Osteocyte (in vitro differentiated cells): Measurements from ENCODE around the gene STX2. TPM values are rescaled to one million over a fixed set of nuclear protein-coding genes. Genes with fewer than 3 reads are reported as not detected.
"Not testable (repeated sequence)": the region's sequence is repeated elsewhere in the genome, so short reads cannot be mapped to it uniquely, and the experiment has no call there.

Experiments used
- DNase-seq: peaks from one replicate; pipeline ENCODE4 v3.0.0; 2021; ENCODE audit warnings: mixed read lengths; ENCODE audit not compliant: unreplicated experiment; ENCODE audit errors: extremely low spot score
- H3K27ac Mint-ChIP-seq: one replicate; pipeline ENCODE4 v1.8.0; 2021; ENCODE audit warnings: mild to moderate bottlenecking, mixed read lengths; ENCODE audit not compliant: unreplicated experiment
- H3K27me3 Mint-ChIP-seq: one replicate; pipeline ENCODE4 v1.8.0; 2021; ENCODE audit warnings: mixed read lengths; ENCODE audit not compliant: unreplicated experiment
- H3K36me3 Mint-ChIP-seq: one replicate; pipeline ENCODE4 v1.8.0; 2021; ENCODE audit warnings: mixed read lengths; ENCODE audit not compliant: unreplicated experiment
- H3K4me1 Mint-ChIP-seq: one replicate; pipeline ENCODE4 v1.8.0; 2021; ENCODE audit warnings: mixed read lengths; ENCODE audit not compliant: unreplicated experiment
- H3K4me3 Mint-ChIP-seq: one replicate; pipeline ENCODE4 v1.8.0; 2021; ENCODE audit warnings: mild to moderate bottlenecking, moderate library complexity, mixed read lengths; ENCODE audit not compliant: unreplicated experiment
- H3K9me3 Mint-ChIP-seq: one replicate; pipeline ENCODE4 v1.8.0; 2021; ENCODE audit warnings: mixed read lengths; ENCODE audit not compliant: unreplicated experiment
- total RNA-seq: library from RNA; stranded (reverse); gene quantifications from 2 replicates; pipeline ENCODE4 v1.2.1, GENCODE V29; 2021
- TF ChIP-seq, protein P1 (sequence below): fragments of 200-600 bp; sonication (generic); IDR thresholded peaks from 2 replicates; pipeline ENCODE4 v1.5.0; 2021; ENCODE audit warnings: antibody characterized with exemption, mild to moderate bottlenecking, moderate library complexity

Gene STX2
- total RNA-seq, 1 donor from 2014 or later, result 32.0 TPM

DNA sequence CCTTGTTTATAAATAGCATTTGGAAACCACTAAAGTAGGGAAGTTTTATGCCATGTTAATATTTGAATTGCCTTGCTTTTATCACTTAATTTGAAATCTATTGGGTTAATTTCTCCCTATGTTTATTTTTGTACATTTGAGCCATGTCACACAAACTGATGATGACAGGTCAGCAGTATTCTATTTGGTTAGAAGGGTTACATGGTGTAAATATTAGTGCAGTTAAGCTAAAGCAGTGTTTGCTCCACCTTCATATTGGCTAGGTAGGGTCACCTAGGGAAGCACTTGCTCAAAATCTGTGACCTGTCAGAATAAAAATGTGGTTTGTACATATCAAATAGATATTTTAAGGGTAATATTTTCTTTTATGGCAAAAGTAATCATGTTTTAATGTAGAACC lies 37.2 kb upstream of the STX2 start:
- Mint-ChIP-seq H3K36me3 (peaks cover 49% of the 10 kb centered on the region), H3K4me1 (peaks cover 33% of the 10 kb centered on the region), H3K27ac (no peak overlapping the region), H3K9me3 (no peaks in the 10 kb centered on the region), H3K27me3 (no peaks in the 10 kb centered on the region), H3K4me3 (no peak overlapping the region)
- TF ChIP-seq, protein P1, sequence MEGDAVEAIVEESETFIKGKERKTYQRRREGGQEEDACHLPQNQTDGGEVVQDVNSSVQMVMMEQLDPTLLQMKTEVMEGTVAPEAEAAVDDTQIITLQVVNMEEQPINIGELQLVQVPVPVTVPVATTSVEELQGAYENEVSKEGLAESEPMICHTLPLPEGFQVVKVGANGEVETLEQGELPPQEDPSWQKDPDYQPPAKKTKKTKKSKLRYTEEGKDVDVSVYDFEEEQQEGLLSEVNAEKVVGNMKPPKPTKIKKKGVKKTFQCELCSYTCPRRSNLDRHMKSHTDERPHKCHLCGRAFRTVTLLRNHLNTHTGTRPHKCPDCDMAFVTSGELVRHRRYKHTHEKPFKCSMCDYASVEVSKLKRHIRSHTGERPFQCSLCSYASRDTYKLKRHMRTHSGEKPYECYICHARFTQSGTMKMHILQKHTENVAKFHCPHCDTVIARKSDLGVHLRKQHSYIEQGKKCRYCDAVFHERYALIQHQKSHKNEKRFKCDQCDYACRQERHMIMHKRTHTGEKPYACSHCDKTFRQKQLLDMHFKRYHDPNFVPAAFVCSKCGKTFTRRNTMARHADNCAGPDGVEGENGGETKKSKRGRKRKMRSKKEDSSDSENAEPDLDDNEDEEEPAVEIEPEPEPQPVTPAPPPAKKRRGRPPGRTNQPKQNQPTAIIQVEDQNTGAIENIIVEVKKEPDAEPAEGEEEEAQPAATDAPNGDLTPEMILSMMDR, result no peak
- DNase-seq, result no peak

DNA sequence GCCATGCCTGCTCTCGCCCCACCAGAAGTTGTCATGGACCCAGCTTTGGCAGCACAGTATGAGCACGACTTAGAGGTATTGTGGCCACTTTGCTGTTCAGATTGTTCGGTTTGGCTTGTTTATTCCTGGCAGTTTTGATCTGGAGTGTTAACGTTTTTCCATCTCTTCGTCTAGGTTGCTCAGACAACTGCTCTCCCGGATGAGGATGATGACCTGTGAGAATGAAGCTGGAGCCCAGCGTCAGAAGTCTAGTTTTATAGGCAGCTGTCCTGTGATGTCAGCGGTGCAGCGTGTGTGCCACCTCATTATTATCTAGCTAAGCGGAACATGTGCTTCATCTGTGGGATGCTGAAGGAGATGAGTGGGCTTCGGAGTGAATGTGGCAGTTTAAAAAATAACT lies 36.7 kb upstream of the STX2 start:
- H3K27me3 Mint-ChIP-seq, DNase-seq, H3K4me3 Mint-ChIP-seq, H3K9me3 Mint-ChIP-seq, H3K27ac Mint-ChIP-seq: not testable (repeated sequence)
- Mint-ChIP-seq H3K4me1 (peaks cover 36% of the 10 kb centered on the region), H3K36me3 (peaks cover 49% of the 10 kb centered on the region)

DNA sequence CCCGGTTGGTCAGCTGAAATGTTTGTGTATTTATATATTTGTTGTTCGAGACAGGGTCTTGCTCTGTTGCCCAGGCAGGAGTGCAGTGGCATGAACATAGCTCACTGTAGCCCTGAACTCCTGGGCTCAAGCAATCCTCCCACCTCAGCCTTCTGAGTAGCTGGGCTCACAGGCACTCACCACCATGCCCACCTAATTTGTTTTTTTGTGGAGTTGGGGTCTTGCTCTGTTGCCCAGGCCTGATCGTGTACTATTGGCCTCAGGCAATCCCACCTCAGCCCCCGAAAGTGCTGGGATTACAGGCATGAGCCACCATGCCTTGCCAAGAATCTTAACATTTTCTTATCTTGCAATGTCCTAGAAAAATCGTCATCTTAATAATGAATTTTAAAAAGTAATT lies 36.1 kb upstream of the STX2 start:
- peak overlapping the region; percentile 40 for H3K4me3 Mint-ChIP-seq
- H3K36me3 Mint-ChIP-seq, result peaks cover 49% of the 10 kb centered on the region
- H3K4me1 Mint-ChIP-seq, result peaks cover 34% of the 10 kb centered on the region

DNA sequence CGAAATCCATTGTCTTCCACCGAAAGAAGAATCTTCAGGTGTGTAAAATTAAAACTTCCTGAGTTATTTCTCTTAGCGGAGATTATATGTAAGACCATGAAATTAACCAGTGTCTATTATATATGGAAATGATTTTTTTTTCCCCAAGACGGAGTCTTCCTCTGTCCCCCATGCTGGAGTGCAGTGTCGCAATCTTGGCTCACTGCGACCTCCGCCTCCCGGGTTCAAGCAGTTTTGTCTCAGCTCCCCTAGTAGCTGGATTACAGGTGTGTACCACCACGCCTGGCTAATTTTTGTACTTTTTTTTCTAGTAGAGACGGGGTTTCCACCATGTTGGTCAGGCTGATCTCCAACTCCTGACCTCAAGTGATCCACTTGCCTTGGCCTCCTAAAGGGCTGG lies 35.6 kb upstream of the STX2 start:
- no peak for DNase-seq
- Mint-ChIP-seq H3K9me3 (no peaks in the 10 kb centered on the region), H3K36me3 (peaks cover 49% of the 10 kb centered on the region), H3K4me1 (peaks cover 32% of the 10 kb centered on the region), H3K4me3 (no peak overlapping the region), H3K27ac (no peak overlapping the region), H3K27me3 (no peaks in the 10 kb centered on the region)
- TF ChIP-seq, protein P1, result no peak

More for the DNA sequence above, 36.1 kb upstream of the STX2 start:
- Mint-ChIP-seq H3K27me3 (no peaks in the 10 kb centered on the region), H3K9me3 (no peaks in the 10 kb centered on the region), H3K27ac (no peak overlapping the region)
- TF ChIP-seq, protein P1, result no peak
- DNase-seq, result no peak

DNA sequence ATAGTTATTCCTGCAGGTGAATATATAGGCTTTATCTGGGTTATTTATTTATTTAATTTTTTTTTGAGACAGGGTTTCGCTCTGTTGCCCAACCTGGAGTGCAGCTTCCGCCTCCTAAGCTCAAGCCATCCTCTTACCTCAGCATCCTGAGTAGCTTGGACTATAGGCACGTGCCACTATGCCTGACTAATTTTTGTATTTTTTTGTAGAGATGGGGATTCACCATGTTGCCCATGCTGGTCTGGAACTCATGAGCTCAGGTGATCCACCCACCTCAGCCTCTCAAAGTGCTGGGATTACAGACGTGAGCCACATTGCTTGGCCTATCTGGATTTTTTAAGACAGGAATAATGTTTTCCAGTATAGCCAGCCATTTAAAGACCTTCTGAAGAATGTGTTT lies 34.8 kb upstream of the STX2 start:
- TF ChIP-seq, protein P1, result no peak
- no peaks in the 10 kb centered on the region for H3K9me3 Mint-ChIP-seq
- H3K4me3 Mint-ChIP-seq, result peak overlapping the region; percentile 18
- H3K27ac Mint-ChIP-seq, result no peak overlapping the region
- H3K4me1 Mint-ChIP-seq, result peaks cover 30% of the 10 kb centered on the region
- no peaks in the 10 kb centered on the region for H3K27me3 Mint-ChIP-seq
- no peak for DNase-seq
- peaks cover 49% of the 10 kb centered on the region for H3K36me3 Mint-ChIP-seq
